KG1 (cell line): ENCODE measurements around the gene AP3S2.
"Not testable (repeated sequence)": the region's sequence is repeated elsewhere in the genome, so short reads cannot be mapped to it uniquely, and the experiment has no call there.

ENCODE experiments used
- DNase-seq: peaks from one replicate; lab custom pipeline; 2025; lab: John Stamatoyannopoulos, UW

AP3S2 gene

GRCh38 chr15:89799918-89800498, 93.8 kb downstream of the AP3S2 start:
- no peak for DNase-seq

DNA sequence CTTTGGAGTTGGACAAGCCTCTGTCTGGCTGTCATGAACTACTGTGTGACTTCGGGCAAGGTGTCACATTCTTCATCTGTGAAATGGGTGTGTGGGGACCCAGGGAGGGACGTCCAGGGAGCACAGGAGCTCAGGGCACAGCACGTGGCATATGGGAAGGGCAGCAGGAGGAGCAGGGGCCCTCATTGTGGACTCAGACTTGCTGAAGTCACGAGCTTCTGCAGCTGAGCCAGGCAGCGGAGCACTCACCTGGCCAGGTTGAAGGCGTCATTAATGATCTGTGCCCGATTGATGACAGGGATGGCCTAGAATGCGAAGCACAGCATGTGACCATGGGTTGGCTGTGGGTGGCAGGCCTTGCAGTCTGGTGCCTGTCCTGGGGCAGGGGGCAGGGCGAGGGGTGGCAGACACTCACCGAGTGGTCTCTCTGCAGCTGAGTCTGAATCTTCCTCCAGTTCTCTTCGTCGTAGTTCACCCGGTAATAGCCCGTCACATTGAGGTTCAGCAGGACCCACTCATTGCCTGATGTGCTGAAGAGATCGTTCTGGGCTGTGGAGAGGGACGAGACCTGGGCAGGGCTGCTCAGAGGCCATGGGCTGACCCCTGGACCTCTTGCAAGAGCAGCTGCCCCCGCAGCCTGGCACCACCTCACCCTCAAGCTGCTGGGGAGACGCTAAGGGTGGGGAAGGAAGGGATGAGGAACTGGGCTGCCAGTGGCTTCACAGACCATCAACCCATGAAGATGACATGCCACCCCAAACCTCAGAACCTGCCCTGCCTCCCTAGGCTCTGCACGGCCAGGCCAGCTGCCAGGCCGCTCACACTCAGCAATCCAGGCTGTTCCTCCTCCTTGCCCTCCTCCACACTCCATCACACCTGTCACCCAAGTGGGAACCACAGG, 94.5 kb downstream of the AP3S2 start:
- DNase-seq = no peak

DNA sequence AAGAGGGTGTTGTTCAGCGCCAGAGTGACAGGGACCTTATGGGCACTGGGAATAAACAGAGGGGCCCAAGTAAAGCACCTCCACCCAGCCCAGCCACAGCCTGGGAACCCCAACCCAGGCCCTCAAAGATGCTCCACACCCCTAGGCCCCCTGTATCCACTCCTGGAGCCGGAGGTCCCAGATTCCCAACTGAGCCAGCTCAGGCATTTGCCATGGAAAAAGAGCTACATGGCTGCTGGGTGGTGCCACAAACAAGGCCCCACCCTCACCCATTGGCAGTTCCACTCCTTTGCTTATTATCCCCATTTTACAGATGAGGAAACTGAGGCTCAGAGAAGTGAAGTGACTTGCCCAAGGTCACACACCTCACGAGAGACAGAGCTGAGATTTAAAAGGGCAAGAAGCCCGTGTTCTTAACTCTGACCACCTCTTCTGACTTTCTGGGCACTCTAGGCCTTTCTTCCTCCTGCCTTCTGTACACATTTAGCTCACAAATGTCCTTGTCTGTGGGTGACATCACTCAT, 96.1 kb downstream of the AP3S2 start:
- DNase-seq = no peak

DNA sequence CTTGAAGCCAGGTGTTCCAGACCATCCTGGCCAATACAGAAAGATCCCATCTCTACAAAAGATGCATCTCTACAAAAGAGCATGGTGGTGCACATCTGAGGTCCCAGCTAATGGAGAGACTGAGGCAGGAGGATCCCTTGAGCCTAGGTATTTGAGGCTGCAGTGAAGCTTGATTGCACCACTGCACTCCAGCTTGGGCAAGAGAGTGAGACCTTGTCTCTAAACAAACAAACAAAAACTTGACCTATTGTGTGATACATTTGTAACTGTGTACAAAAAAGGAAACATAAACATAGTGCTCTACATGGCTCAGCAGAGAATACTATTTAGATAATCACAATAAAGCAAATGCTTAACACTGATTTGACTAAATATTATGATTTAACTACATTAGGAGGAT, 97.8 kb downstream of the AP3S2 start:
- DNase-seq = no peak

DNA sequence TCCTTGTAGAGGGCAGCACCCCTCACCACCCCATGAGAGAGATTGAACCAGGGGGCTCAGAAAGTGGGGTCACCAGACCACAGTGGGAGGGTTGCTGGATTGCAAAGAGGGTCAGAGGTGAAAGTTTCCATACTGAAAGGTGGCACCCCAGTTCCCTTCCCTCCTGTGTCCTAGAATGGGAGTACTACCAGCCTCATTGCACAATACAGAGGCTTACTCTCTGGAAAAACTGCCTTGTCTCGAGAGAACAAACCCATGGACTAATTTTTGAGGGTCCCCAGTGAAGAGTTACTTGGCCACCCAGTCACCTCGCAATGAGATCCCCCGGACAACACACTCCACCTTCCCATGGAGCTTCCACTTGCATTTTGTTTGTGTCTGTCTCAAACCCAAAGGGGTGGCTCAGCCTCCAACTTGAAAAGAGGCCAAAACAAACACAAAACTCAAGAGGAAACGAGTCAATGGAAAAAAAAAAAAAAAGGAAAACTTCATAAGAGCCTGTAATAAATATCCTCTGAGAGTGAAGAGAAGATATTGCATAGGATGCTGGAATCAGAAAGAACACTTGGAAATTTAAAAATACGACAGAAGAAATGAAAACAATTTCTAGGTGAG, 99.1 kb downstream of the AP3S2 start:
- no peak for DNase-seq

DNA sequence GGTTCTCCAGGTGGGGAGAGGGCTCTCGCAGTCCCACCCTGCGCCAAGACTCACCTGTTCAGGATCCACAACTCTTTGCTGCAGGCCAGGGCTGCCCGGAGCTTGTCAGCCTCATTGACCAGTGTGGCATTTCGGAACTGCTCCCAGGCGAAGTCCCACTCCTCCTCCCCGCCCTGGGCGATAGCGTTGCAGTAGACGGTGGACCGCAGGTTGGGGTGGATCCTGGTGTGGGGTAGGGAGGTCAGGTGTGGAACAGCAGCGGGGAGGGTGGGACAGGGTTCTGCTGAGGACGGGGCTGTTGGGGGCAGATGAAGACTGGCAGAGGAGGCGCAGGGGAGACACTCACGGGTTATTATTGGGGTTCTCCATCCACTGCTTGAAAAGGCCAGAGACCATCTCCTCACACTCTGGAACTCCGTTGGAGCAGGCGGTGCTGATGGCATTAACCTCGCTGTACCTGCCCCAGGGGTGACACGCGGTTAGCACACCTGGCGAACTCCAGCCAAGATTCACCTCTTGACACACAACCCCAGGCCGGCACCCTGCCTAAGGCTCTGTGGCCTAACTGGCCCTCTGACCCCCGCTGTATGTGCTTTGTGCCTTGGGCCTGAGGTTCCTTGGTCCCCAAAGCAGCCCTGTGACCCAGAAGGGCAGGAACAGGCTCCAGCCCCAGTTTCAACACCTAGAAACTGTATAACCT, 101.5 kb downstream of the AP3S2 start:
- DNase-seq = no peak

DNA sequence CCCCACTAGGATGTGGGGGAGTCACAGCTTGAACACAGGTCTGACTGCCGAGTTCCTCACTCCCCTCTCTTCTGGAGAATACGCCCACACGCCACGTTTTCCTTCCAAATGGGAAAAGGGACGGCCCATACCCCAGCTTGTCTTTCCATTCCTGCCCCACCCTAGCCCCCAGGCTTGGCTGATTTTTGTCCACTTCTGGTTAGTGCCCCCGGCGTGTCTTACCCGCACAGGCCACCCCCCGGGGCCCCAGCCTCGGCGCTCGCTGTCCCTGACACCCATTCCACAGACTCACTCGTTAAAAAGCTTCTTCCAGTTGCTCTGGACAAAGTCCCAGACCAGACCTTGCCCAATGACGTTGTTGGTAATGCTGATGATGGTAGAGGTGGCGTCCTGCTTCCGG, 103.1 kb downstream of the AP3S2 start:
- DNase-seq = no peak

DNA sequence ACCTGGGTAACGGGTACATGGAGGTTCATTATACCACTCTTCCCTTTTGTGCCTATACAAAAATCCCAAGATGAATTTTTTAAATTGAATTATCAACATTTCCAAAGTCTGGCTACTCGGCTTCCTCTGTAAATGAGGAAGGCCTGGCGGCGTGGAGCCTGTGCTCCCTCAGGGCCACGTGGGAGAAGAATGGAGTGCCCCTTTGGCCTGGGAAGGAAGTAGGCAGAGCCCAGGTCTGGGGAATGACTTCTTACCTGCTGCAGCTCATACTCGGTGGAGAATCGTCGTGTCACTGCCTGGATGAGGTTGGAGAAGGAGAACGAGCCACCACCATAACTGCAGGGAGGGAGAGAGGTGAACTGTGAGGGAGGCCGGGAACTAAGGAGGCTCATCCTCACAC, 103.6 kb downstream of the AP3S2 start:
- DNase-seq = no peak

GRCh38 chr15:89788585-89788984, 105.2 kb downstream of the AP3S2 start:
- DNase-seq = not testable (repeated sequence)

DNA sequence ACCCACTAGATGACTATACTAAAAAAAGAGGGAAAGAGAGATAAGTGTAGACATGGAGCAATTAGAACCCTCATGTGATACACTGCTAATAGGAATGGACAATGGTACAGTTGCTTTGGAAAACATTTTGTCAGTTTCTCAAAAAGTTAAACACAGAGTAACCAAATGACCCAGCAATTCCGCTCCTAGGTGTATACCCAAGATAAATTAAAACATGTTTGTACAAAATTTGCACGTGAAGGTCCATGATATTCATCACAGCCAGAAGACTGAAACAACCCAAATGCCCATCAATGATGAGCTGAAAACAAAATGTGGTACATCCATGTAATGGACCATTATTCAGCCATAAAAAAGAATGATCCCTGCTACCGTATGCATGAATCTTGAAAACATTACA, 105.8 kb downstream of the AP3S2 start:
- DNase-seq = no peak

GRCh38 chr15:89785774-89786140, 108.0 kb downstream of the AP3S2 start:
- DNase-seq = no peak

- DNase-seq = no peak
Observed at GRCh38 chr15:89785064-89785773, 108.6 kb downstream of the AP3S2 start.

GRCh38 chr15:89784686-89784960, 109.2 kb downstream of the AP3S2 start:
- no peak for DNase-seq

DNA sequence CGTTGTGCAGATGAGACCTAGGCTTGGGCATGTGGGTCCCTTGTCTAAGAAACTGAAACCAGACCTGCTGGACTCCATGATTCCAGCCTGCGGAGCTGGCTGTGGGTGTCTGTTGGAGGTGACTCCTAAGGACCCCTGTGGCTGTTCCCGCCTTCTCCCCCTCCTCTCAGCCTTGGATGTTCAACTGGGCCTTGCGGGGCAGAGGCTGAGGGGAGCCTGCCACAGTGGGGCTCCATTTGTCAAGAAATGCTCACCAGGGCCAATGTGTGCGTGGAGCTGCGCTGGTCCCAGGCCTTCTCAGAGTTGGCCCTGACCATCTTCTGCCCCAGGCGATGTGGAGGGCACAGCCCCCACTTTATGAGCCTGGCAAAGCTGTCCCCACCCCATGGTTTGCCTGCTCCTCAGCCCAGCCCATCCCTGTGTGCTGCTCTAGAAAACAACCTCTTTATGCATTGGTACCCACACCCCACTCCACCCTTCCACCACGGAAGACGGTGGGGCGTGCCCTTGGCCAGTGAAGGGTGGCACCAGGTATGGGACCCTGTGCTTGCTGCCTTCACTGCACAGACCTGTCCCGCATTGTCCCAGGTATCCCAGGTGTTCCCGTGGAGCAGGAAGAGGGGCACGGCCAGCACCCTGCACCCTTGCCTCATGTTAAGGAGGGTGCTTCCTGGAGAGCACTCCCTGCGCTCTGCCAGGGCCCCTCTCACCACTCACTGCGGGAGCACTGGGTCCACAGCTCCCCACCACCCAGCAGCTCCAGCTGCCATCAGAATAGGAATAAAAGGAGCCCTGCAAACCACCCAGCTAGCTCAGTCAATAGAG, 109.7 kb downstream of the AP3S2 start:
- no peak for DNase-seq

DNA sequence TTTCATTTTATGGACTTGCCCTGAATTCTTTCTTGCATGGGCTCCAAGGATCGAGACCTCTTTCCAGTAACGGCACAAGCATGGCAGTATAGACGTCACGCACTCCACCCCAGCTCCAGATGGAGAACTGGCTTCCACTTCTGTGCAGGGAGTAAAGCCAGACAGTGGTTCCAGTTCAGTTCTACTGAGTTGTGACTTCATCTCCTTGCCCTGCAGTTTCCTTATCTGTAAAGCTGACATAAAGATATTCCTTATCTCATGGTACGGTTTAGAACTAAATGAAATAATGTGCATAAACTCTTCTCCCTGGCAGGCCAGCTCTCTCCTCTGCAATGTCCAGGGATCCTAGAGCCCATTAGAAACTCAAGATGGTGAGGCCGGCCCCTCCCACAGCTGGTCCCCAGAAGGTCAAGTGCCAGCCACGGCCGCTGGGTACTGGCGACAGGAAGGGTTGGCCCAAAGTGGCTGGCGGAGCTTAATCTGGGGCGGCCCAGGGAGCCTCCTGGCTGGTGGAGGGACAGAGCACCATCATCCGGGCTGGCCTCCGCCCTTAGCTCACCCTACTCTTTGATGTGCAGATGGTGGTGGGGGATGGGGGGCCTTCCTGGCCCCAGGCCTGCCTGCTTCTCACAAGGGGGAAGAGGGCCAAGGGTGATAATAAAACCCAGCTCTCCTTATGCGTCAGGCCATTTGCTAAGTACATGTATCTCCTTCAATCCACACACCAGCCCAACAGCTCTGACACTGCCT, 110.5 kb downstream of the AP3S2 start:
- no peak for DNase-seq

DNA sequence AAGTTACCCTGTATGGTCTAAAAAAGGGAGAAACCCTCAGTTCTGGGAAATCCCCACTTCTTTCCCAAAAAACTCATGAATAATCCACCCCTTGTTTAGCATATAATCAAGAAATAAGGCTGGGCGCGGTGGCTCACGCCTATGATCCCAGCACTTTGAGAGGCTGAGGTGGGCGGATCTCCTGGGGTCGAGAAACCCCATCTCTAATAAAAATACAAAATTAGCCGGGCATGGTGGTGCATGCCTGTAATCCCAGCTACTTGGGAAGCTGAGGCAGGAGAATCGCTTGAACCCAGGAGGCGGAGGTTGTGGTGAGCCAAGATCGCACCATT, 111.2 kb downstream of the AP3S2 start:
- not testable (repeated sequence) for DNase-seq

- DNase-seq = no peak
Observed at GRCh38 chr15:89781891-89782618, 111.7 kb downstream of the AP3S2 start.

- no peak for DNase-seq
Observed at GRCh38 chr15:89781055-89781454, 112.7 kb downstream of the AP3S2 start.

DNA sequence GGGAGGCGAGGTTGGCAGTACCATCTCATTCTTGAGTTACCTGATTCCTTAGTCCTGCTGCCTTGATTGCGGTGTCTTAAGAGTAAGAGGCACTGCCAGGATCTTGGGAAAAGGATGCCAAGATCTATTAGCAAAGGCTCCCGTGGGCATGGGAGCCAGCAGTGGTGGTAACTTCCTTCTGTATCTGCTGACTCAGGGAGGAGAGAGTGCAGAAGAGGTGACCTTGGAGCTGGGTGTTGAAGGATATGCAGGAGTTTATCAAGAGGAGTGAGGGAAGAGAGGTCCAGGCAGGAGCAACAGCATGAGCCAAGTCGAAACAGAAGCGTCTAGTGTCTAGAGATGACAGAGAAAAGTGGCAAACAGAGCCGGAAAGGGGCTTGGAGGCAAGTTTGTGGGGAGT, 113.2 kb downstream of the AP3S2 start:
- no peak for DNase-seq
